CD4-positive, alpha-beta T cell (primary cell): ENCODE measurements around the gene DHX15. TPM values are rescaled to one million over a fixed set of nuclear protein-coding genes. Genes with fewer than 3 reads are reported as not detected.
"Not testable (repeated sequence)": the region's sequence is repeated elsewhere in the genome, so short reads cannot be mapped to it uniquely, and the experiment has no call there.

Experiments
- ATAC-seq: fragments of 200-7000 bp; cut with Tn5 transposase; one replicate; pipeline ENCODE4 v1.10.0; 2022; ENCODE audit warnings: mild to moderate bottlenecking; ENCODE audit not compliant: poor library complexity
- CTCF ChIA-PET: fragments of 350-600 bp; sonication (Branson Sonifier 250); formaldehyde crosslinking; loops from one replicate; lab custom pipeline; 2021; ENCODE audit warnings: antibody characterized with exemption, inconsistent platforms; lab: Charles Lee
- POLR2A ChIA-PET: fragments of 350-600 bp; sonication (Branson Sonifier 250); formaldehyde crosslinking; loops from one replicate; lab custom pipeline; 2021; ENCODE audit warnings: antibody characterized with exemption, inconsistent platforms; lab: Charles Lee
- DNase-seq, 14 experiments: peaks; one replicate each; pipeline ENCODE4 v3.0.0-alpha.2; 2013 to 2020; ENCODE audit warnings: mixed read lengths in 2 of 14
- H3K27ac ChIP-seq, 2 donors: one replicate each; pipeline versions ENCODE4 v1.5.1 to v1.7.0; 2013; ENCODE audit warnings: low read length in 2 of 2, low read depth in 1 of 2, mild to moderate bottlenecking in 1 of 2
- H3K27me3 ChIP-seq, 2 experiments: 1 replicate in 1 of 2; 2 replicates in 1 of 2; pipeline versions ENCODE4 v1.6.1 to v1.7.0; 2013; ENCODE audit warnings: low read length in 2 of 2, control low read depth in 1 of 2, mild to moderate bottlenecking in 1 of 2, moderate library complexity in 1 of 2; ENCODE audit not compliant: insufficient read depth in 2 of 2, control insufficient read depth in 1 of 2
- H3K36me3 ChIP-seq: one replicate; pipeline ENCODE4 v1.6.1; 2013; ENCODE audit warnings: low read length, control low read depth; ENCODE audit not compliant: insufficient read depth
- H3K4me1 ChIP-seq: one replicate; pipeline ENCODE4 v1.6.1; 2013; ENCODE audit warnings: low read length, control low read depth; ENCODE audit not compliant: insufficient read depth
- H3K4me3 ChIP-seq: one replicate; pipeline ENCODE4 v1.5.1; 2013; ENCODE audit warnings: mild to moderate bottlenecking, low read length, moderate library complexity
- H3K9me3 ChIP-seq, 2 experiments: 1 replicate in 1 of 2; 2 replicates in 1 of 2; pipeline versions ENCODE4 v1.6.1 to v1.7.0; 2013; ENCODE audit warnings: low read length in 2 of 2, mild to moderate bottlenecking in 2 of 2, control low read depth in 1 of 2, moderate library complexity in 1 of 2; ENCODE audit not compliant: control insufficient read depth in 1 of 2, insufficient read depth in 1 of 2
- H3K27ac Mint-ChIP-seq: one replicate; pipeline ENCODE4 v1.8.0; 2020; ENCODE audit warnings: mixed read lengths
- H3K27me3 Mint-ChIP-seq: one replicate; pipeline ENCODE4 v1.8.0; 2021; ENCODE audit warnings: mixed read lengths
- H3K36me3 Mint-ChIP-seq: one replicate; pipeline ENCODE4 v1.8.0; 2021; ENCODE audit warnings: low read depth, mixed read lengths
- H3K4me1 Mint-ChIP-seq: one replicate; pipeline ENCODE4 v1.8.0; 2021; ENCODE audit warnings: low read depth, mixed read lengths
- H3K4me3 Mint-ChIP-seq: one replicate; pipeline ENCODE4 v1.8.0; 2020; ENCODE audit warnings: mild to moderate bottlenecking, mixed read lengths
- H3K9me3 Mint-ChIP-seq: one replicate; pipeline ENCODE4 v1.8.0; 2020; ENCODE audit warnings: mixed read lengths
- intact Hi-C, 2 experiments: fragments of 100-400 bp; cut with DNase I in 1 of 2; cut with micrococcal nuclease in 1 of 2; formaldehyde crosslinking; loops; one replicate each; pipeline versions ENCODE4 v1.15.1 to v1.9.0; 2023 to 2025; cut with DNase I, micrococcal nuclease
- total RNA-seq, 174 experiments: library from RNA in 2 of 174; stranded (reverse) in 2 of 174; gene quantifications; one replicate each; pipeline ENCODE4 v1.2.3 and lab custom pipeline; 2021 to 2026
- TF ChIP-seq, protein P1 (sequence below): fragments of 200-600 bp; IDR thresholded peaks from one replicate; pipeline ENCODE4 v1.8.0; 2022; ENCODE audit warnings: antibody characterized with exemption, mild to moderate bottlenecking

DHX15 gene
- total RNA-seq, 2 experiments from 2014 or later, result 208 to 209 TPM

DNA sequence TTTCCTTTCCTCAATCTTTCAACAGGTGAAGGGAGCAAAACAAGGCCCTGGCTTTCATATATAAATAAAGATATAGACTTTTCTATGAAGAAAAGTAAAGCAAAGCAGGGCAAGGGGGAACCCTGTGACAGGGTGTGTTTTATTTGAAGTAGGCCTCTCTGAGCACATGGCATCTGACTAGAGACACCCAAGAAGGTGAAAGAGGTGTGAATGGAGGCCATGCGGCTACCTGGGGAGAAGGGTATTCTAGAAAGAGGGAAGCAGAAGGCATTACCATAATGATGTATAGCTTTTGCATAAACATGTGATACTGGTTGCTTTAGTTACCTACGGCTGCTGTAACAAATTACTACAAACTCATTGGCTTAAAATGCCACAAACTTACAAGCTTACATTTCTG lies 75.8 kb downstream of the DHX15 start:
- no peaks in the 10 kb centered on the region for H3K27me3 ChIP-seq
- H3K27ac Mint-ChIP-seq, result no peak overlapping the region
- H3K9me3 ChIP-seq, result no peaks in the 10 kb centered on the region
- H3K27me3 Mint-ChIP-seq, result no peaks in the 10 kb centered on the region
- intact Hi-C loops, result no loop called here
- H3K4me3 ChIP-seq, result no peak overlapping the region
- TF ChIP-seq, protein P1, sequence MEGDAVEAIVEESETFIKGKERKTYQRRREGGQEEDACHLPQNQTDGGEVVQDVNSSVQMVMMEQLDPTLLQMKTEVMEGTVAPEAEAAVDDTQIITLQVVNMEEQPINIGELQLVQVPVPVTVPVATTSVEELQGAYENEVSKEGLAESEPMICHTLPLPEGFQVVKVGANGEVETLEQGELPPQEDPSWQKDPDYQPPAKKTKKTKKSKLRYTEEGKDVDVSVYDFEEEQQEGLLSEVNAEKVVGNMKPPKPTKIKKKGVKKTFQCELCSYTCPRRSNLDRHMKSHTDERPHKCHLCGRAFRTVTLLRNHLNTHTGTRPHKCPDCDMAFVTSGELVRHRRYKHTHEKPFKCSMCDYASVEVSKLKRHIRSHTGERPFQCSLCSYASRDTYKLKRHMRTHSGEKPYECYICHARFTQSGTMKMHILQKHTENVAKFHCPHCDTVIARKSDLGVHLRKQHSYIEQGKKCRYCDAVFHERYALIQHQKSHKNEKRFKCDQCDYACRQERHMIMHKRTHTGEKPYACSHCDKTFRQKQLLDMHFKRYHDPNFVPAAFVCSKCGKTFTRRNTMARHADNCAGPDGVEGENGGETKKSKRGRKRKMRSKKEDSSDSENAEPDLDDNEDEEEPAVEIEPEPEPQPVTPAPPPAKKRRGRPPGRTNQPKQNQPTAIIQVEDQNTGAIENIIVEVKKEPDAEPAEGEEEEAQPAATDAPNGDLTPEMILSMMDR, result no peak
- no peaks in the 10 kb centered on the region for H3K4me1 ChIP-seq
- no peak for DNase-seq
- ChIA-PET POLR2A (no interaction called here), CTCF (no interaction called here)
- H3K27ac ChIP-seq, result no peak overlapping the region
- no peaks in the 10 kb centered on the region for H3K36me3 Mint-ChIP-seq
- no peaks in the 10 kb centered on the region for H3K36me3 ChIP-seq
- ATAC-seq, result no peak
- H3K9me3 Mint-ChIP-seq, result no peaks in the 10 kb centered on the region
- H3K4me3 Mint-ChIP-seq, result no peak overlapping the region
- no peaks in the 10 kb centered on the region for H3K4me1 Mint-ChIP-seq

DNA sequence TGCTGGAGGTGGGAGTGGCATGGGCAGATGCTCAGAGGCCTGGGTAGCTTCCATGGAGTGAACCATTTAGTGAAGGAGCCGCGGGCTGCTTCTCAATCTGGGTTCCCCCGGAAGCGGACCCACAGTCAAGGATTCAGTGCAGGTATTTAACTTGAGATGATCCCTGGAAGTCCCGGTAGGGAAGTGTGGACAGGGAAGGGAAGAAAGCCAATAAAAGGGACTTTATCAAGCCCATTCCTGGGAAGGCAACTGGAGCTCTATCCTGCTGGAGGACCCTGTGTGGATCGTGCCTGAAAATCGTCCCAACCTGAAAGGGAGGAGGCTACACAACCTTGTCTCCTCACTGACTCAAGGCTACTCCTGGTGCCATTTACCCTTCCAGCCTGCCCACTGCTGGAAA lies 76.9 kb downstream of the DHX15 start:
- no peak for DNase-seq
- Histone ChIP-seq H3K27me3 (no peaks in the 10 kb centered on the region), H3K4me1 (no peaks in the 10 kb centered on the region), H3K36me3 (no peaks in the 10 kb centered on the region), H3K27ac (no peak overlapping the region), H3K4me3 (no peak overlapping the region), H3K9me3 (no peaks in the 10 kb centered on the region)
- ChIA-PET POLR2A (no interaction called here), CTCF (no interaction called here)
- H3K4me3 Mint-ChIP-seq, result no peak overlapping the region
- H3K27ac Mint-ChIP-seq, result no peak overlapping the region
- H3K9me3 Mint-ChIP-seq, result no peaks in the 10 kb centered on the region
- intact Hi-C loops, result no loop called here
- no peaks in the 10 kb centered on the region for H3K36me3 Mint-ChIP-seq
- TF ChIP-seq, protein P1, result no peak
- no peaks in the 10 kb centered on the region for H3K4me1 Mint-ChIP-seq
- no peak for ATAC-seq
- no peaks in the 10 kb centered on the region for H3K27me3 Mint-ChIP-seq

DNA sequence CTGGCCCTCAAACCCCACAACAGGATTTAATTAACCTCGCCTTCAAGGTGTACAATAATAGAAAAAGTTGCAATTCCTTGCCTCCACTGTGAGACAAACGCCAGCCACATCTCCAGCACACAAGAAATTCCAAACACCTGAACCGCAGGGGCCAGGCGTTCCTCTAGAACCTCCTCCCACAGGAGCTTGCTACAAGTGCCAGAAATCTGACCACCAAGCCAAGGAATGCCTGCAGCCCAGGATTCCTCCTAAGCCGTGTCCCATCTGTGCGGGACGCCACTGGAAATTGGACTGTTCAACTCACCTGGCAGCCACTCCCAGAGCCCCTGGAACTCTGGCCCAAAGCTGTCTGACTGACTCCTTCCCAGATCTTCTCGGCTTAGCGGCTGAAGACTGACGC lies 81.3 kb downstream of the DHX15 start:
- intact Hi-C loops, H3K9me3 ChIP-seq, H3K9me3 Mint-ChIP-seq, H3K4me3 ChIP-seq, H3K4me3 Mint-ChIP-seq, CTCF ChIA-PET, H3K27me3 ChIP-seq, DNase-seq, H3K27ac ChIP-seq, H3K36me3 Mint-ChIP-seq, H3K36me3 ChIP-seq, ATAC-seq, POLR2A ChIA-PET, H3K27me3 Mint-ChIP-seq, H3K4me1 Mint-ChIP-seq, H3K27ac Mint-ChIP-seq, H3K4me1 ChIP-seq: not testable (repeated sequence)

DNA sequence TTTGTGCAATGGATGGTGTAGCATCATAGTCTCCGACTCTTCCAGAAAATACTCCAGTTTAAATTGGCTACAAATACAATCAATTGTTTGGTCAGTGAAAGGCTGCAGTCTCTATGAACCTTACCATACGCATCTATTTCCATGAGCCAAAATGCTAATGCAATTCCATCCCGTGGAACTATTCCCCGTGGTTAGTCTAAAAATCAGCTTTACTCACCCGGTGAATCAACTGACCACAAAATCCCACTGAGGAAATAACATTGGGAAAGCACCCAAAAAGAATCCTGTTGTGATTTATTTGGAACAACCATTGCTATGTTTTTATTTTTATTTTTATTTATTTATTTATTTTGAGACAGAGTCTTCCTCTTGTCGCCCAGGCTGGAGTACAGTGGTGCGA lies 87.1 kb downstream of the DHX15 start:
- Mint-ChIP-seq H3K27me3 (no peaks in the 10 kb centered on the region), H3K4me1 (no peaks in the 10 kb centered on the region), H3K36me3 (no peaks in the 10 kb centered on the region), H3K27ac (no peak overlapping the region), H3K4me3 (no peak overlapping the region), H3K9me3 (no peaks in the 10 kb centered on the region)
- intact Hi-C loops, result no loop called here
- DNase-seq (no peak), ATAC-seq (no peak)
- CTCF ChIA-PET, result no interaction called here
- no peaks in the 10 kb centered on the region for H3K4me1 ChIP-seq
- no peaks in the 10 kb centered on the region for H3K9me3 ChIP-seq
- H3K36me3 ChIP-seq, result no peaks in the 10 kb centered on the region
- TF ChIP-seq, protein P1, result no peak
- no peaks in the 10 kb centered on the region for H3K27me3 ChIP-seq
- no peak overlapping the region for H3K27ac ChIP-seq
- H3K4me3 ChIP-seq, result no peak overlapping the region
- POLR2A ChIA-PET, result no interaction called here
